GM18907 (cell line): ENCODE data around the gene COTL1.
A peak's percentile ranks its signal among the peaks of the same experiment; 100 is the strongest.

Experiments
- ATAC-seq: cut with Tn5 transposase; IDR thresholded peaks from one replicate; pipeline ENCODE4 v1.9.1; 2021; ENCODE audit warnings: mild to moderate bottlenecking, moderate library complexity; ENCODE audit not compliant: unreplicated experiment

Gene COTL1

GRCh38 chr16:84597931-84598351, 19.9 kb downstream of the COTL1 start:
- ATAC-seq, result no peak

- no peak for ATAC-seq
Measured at GRCh38 chr16:84597528-84597896, 20.4 kb downstream of the COTL1 start.

GRCh38 chr16:84596801-84597527, 20.9 kb downstream of the COTL1 start:
- ATAC-seq, result no peak

- ATAC-seq, result no peak
Measured at GRCh38 chr16:84596161-84596560, 21.7 kb downstream of the COTL1 start.

- no peak for ATAC-seq
Measured at GRCh38 chr16:84595052-84595481, 22.8 kb downstream of the COTL1 start.

GRCh38 chr16:84594725-84595038, 23.2 kb downstream of the COTL1 start:
- no peak for ATAC-seq

- ATAC-seq, result peak; percentile 91
Measured at GRCh38 chr16:84593825-84594724, 23.8 kb downstream of the COTL1 start.

GRCh38 chr16:84592718-84593117, 25.2 kb downstream of the COTL1 start:
- ATAC-seq, result no peak

GRCh38 chr16:84589975-84590719, 27.7 kb downstream of the COTL1 start:
- ATAC-seq, result no peak

GRCh38 chr16:84588991-84589390, 28.9 kb downstream of the COTL1 start:
- no peak for ATAC-seq

GRCh38 chr16:84585886-84586285, 32.0 kb downstream of the COTL1 start:
- ATAC-seq, result peak; percentile 67

- no peak for ATAC-seq
Measured at GRCh38 chr16:84585467-84585866, 32.4 kb downstream of the COTL1 start.

GRCh38 chr16:84584678-84585077, 33.2 kb downstream of the COTL1 start:
- ATAC-seq, result no peak

- ATAC-seq, result no peak
Measured at GRCh38 chr16:84583995-84584394, 33.9 kb downstream of the COTL1 start.

- no peak for ATAC-seq
Measured at GRCh38 chr16:84582958-84583516, 34.8 kb downstream of the COTL1 start.

- no peak for ATAC-seq
Measured at GRCh38 chr16:84581158-84581557, 36.7 kb downstream of the COTL1 start.

- ATAC-seq, result no peak
Measured at GRCh38 chr16:84579936-84580335, 37.9 kb downstream of the COTL1 start.

- ATAC-seq, result no peak
Measured at GRCh38 chr16:84578538-84579126, 39.2 kb downstream of the COTL1 start.

- ATAC-seq, result no peak
Measured at GRCh38 chr16:84577034-84577803, 40.7 kb downstream of the COTL1 start.

- ATAC-seq, result no peak
Measured at GRCh38 chr16:84575914-84576313, 42.0 kb downstream of the COTL1 start.
